ENCODE measurements around the gene INO80E. TPM values are rescaled to one million over a fixed set of nuclear protein-coding genes. Genes with fewer than 3 reads are reported as not detected.
"Not testable (repeated sequence)": the region's sequence is repeated elsewhere in the genome, so short reads cannot be mapped to it uniquely, and the experiment has no call there.

Gene INO80E
- total RNA-seq, 1 donor, result 25.9 TPM

DNA sequence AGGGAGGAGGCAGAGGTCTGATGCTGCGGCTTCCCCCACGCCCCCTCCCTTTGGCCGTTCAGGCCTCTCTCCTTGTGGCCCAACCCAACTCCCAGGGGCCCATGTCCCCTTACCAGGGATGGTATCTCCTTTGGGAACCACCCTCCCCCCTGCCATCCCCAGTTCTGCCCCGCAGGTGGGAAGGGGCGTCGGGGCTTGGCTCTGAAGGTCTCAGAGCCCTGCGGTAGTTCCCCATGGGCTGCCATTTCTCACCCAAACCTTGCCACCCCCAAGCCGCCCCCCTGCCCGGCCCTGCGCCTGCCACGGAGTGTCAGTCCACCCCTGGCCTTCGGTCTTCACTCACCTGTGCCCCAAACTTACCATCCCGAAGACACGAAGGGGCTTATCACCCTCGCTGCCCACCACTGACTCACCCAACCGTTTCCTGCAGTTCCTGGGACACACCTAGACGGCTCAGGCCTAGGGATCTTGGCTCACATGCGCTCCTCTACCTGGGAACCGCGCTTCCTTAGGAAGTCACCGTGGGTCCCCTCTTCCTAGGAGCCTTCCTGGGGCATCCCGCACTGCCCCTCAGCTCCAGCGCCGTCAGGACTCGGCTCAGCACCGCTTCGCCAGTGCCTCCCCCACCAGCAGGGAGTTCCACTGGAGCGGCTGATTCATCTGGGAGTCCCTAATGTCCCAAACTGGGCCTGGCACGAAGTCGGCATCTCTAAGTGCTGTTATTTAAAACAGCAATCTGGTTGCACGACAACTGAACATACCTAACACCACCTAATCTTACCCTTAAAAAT is 15.9 kb downstream of the INO80E start:
- DNase-seq (ENCODE audit: low read depth), result no peak
- no peak overlapping the region for H3K4me3 ChIP-seq (ENCODE audit: low read depth, low read length)
- TF ChIP-seq CTCF (IDR thresholded peaks at IDR 0.05; ENCODE audit: insufficient read depth, low read depth, low read length), result no peak

GRCh38 chr16:30012598-30012997 is 16.6 kb downstream of the INO80E start:
- not testable (repeated sequence) for H3K4me3 ChIP-seq (ENCODE audit: low read depth, low read length); DNase-seq (ENCODE audit: low read depth)

DNA sequence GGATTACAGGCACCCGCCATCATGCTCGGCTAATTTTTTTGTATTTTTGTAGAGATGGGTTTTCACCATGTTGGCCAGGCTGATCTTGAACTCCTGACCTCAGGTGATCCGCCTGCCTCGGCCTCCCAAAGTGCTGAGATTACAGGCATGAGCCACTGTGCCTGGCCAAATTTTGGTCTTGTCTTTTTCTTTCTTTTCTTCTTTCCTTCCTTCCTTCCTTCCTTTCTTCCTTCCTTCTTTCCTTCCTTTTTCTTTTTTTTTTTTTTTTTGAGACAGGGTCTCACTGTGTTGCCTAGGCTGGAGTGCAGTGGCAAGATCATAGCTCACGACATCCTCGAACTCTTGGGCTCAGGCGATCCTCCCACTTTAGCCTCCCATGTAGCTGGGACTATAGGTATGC is 19.4 kb downstream of the INO80E start:
- H3K4me3 ChIP-seq (ENCODE audit: low read depth, low read length); DNase-seq (ENCODE audit: low read depth): not testable (repeated sequence)

DNA sequence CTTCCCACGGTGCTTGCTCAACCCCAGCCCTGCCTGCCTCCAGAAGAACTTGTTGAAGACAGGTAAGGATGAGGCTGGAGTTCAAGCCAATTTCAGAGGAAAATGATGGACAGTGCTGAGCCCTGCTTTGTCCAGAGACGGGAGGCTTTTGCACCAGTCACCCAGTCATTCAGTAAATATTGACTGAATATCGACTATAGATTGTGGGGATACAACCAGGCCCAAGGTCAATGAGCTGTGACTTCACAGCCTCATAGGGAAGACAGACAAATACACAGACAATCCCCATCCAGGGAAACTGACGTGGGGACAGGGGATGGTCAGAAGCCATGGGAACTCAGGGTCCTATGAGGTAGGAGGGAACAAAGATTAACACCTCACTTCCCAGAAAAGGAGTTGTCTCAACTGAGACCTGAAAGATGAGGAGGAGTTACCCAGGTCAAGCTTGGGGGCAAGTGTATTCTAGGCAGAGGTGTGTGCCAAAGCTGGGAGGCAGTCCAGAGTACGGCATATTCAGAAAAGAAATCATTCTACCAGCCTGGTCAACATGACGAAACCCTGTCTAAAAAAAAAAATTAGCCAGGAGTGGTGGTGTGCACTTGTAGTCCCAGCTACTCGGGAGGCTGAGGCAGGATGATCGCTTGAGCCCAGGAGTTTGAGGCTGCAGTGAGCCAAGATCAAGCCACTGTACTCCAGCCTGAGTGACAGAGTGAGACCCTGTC is 20.7 kb downstream of the INO80E start:
- no peak for DNase-seq (ENCODE audit: low read depth)
- no peak overlapping the region for H3K4me3 ChIP-seq (ENCODE audit: low read depth, low read length)
- TF ChIP-seq CTCF (IDR thresholded peaks at IDR 0.05; ENCODE audit: insufficient read depth, low read depth, low read length), result no peak

DNA sequence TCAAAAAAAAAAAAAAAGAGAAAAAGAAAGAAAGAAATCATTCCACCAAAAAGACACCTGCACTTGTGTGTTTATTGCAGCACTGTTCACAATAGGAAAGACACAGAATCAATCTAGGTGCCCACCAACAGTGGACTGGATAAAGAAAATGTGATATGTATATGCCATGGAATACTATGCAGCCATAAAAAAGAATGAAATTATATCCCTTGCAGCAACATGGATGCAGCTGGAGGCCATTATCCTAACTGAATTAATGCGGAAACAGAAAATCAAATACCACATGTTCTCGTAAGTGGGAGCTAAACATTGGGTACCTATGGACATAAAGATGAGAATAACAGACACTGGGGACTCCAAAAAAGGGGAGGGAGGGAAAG is 21.2 kb downstream of the INO80E start:
- H3K4me3 ChIP-seq (ENCODE audit: low read depth, low read length), result no peak overlapping the region
- no peak for DNase-seq (ENCODE audit: low read depth)
- TF ChIP-seq CTCF (IDR thresholded peaks at IDR 0.05; ENCODE audit: insufficient read depth, low read depth, low read length), result no peak

DNA sequence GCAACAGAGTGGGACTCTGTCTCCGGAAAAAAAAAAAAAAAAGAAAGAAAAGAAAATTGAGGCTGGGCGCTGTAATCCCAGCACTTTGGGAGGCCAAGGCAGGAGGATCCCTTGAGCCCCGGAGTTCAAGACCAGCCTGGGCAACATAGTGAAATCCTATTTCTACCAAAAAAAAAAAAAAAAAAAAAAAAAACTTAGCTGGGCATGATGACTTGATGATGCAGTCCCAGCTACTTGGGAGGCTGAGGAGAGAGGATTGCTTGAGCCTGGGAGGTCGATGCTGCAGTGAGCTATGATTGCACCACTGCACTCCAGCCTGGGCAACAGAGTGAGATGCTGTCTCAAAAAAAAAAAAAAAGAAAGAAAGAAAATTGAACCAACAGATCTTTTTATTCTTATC is 21.9 kb downstream of the INO80E start:
- not testable (repeated sequence) for DNase-seq (ENCODE audit: low read depth); H3K4me3 ChIP-seq (ENCODE audit: low read depth, low read length)

DNA sequence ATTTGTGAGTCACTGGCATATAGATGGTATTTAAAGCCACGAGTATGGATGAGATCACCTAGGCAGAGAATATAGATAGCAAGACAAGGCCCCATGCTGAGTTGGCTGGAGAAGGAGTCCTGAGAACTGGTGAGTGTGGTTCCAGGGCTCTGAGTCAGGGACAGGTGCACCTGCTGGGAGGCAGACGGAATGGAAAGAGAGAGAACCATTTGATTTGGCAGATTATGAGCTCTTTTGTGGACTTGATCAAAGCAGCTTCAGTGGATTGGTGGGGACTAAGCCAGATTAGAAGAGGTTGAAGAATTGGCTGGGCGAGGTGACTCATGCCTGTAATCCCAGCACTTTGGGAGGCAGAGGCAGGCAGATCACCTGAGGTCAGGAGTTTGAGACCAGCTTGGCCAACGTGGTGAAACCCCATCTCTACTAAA is 22.7 kb downstream of the INO80E start:
- DNase-seq (ENCODE audit: low read depth), result no peak
- H3K4me3 ChIP-seq (ENCODE audit: low read depth, low read length), result no peak overlapping the region
- no peak for TF ChIP-seq CTCF (IDR thresholded peaks at IDR 0.05; ENCODE audit: insufficient read depth, low read depth, low read length)

- no peak within 1 kb of the TSS for H3K4me3 ChIP-seq (ENCODE audit: low read depth, low read length)
- no peak for TF ChIP-seq CTCF (IDR thresholded peaks at IDR 0.05; ENCODE audit: insufficient read depth, low read depth, low read length)
- DNase-seq (ENCODE audit: low read depth), result no peak
These were observed 26.8 kb downstream of the INO80E start, which contains the start of gene C16orf92 for GRCh38 chr16:30022887-30023286. Gene C16orf92, plus strand, starts transcription at chr16:30023198. Its CDS starts 143 bp downstream, at chr16:30023341.

All from fibroblast of villous mesenchyme (primary cell).